CD4-positive, alpha-beta T cell treated with Interleukin-10 for 1 hour (primary cell): ENCODE measurements around the gene PAQR8.

Experiments used
- DNase-seq: peaks from one replicate; pipeline ENCODE4 v3.0.0-alpha.2; 2020

PAQR8 gene, protein sequence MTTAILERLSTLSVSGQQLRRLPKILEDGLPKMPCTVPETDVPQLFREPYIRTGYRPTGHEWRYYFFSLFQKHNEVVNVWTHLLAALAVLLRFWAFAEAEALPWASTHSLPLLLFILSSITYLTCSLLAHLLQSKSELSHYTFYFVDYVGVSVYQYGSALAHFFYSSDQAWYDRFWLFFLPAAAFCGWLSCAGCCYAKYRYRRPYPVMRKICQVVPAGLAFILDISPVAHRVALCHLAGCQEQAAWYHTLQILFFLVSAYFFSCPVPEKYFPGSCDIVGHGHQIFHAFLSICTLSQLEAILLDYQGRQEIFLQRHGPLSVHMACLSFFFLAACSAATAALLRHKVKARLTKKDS

DNA sequence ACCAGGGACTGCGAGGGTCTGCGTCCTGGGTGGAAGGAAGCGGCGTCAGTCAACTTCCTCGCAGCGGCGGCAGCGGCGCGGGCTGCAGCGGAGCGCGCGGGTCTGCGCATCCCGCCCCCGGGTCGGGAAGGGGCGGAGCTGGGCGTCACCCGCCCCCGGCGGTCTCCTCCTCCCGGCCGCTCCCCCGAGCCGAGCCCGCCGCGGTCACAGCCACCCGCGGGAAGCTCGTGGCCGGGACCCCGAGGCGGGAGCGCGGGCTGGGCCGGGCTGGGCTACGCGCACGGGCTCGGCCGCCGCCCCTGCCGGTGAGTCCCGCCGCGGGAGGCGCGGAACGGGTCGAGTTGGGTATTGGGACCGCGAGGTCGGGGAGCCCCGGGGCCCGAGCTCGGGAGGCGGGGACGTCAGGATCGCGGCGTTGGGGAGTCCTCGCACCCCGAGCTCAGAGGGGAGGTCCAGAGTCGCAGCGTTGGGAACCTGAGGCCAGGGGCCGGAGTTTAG, at the start of gene PAQR8:
Gene PAQR8 (plus strand): TSS at position 207 of the 498 bp plus-strand sequence. CDS start 41,063 bp downstream, outside the sequence.
- DNase-seq, result peak; percentile 85

DNA sequence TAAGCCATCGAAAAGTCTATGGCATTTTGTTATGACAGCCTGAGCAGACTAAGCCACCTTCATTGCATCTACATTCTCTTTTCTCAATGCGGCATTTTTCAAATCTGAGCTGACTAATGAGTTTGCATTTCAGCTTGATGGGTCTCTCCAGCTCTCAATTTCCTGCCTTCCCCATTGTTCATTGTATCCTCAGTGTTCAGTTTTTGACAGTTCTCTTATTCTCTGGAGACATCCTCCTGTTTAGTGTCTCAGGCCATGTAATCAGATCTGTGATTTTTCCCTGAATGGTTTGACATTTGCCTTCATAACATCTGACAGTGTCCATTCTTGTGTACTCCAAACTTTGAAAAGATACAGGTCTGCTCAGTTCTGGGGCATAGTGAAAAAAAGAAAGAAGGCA, 49.5 kb upstream of the PAQR8 start:
- no peak for DNase-seq

DNA sequence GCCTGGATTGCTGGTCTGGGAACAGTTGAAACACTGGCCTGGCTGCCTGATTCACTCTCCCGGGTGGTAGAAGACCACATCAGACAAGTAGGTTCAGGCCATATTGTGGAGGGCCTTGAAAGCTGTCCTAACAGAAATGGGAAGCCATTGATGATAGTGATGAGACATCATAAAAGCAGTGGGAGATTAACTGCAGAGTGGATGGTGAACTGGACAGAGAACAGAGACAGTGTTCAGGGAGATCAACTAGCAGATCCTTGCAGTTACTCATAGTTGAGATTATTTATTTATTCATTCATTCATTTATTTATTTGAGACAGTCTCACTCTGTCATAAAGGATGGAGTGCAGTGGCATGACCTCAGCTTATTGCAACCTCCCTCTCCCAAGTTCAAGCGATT, 47.2 kb upstream of the PAQR8 start:
- DNase-seq, result no peak

DNA sequence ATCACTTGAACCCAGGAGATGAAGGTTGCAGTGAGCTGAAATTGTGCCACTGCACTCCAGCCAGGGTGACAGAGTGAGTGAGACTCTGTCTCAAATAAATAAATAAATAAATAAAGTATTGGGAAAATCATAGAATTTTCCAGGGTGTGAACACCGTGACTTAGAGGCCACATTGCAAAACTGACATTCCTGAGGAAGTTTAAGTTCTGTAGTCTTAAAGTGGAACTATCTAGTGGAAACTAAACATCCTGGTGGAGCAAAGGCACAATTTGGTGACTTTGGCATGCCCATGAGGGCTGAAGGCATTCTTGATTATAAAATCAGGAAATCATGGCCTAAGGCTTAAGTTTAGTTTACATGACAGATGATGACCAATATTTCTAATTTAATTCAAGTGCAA, 44.7 kb upstream of the PAQR8 start:
- DNase-seq, result no peak

DNA sequence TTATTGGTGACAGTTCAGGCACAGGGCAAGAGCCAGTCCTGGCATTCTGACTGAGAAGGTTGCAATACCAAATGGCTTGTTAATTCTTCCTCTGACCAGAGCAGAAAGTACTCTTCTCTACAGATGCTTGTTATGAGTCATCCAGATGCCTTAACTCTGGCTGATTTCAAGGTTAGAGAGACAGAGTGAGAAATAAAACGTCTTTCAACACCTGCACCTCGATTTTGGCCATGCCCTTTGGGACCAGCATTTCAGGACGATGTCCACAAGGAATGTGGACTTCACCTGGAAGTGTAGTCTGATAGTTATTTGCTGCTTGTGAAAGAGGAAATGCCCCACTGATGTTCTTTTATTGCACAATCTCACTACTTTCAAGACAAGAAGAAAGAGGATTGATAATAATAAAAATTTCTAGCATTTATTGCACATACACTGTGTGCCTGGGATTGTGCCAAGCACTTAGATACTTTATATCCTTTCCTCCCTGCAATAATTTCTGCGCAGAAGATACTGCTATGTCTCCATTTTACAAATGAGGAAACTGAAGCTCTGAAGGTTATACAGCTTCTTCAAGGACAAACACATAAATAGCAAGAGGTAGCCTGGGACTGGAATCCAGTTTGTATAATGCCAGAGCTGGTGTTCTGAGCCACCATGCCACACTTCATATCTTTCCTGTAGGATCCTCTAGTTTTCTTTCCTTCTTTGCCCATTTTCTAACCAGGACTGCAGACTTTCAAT, 43.9 kb upstream of the PAQR8 start:
- DNase-seq, result no peak

DNA sequence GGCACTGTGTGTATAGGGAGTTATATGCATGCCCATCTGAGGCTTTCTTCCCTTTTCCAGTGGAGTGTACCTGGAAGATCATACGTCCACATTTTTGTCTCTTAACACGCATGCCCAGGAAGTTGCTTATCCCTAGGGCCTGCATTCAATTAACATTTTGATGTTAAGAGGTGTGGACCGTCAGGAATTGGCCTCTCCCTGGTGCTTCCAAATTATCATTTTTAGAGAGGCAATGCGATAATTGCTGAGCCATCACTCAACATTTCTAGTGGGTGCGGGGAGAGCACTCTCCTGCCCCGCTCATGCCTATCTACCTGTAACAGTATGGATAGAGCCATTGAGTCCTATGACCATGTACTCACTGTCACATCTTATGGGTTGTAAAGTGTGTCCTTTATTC, 37.8 kb upstream of the PAQR8 start:
- DNase-seq, result no peak

DNA sequence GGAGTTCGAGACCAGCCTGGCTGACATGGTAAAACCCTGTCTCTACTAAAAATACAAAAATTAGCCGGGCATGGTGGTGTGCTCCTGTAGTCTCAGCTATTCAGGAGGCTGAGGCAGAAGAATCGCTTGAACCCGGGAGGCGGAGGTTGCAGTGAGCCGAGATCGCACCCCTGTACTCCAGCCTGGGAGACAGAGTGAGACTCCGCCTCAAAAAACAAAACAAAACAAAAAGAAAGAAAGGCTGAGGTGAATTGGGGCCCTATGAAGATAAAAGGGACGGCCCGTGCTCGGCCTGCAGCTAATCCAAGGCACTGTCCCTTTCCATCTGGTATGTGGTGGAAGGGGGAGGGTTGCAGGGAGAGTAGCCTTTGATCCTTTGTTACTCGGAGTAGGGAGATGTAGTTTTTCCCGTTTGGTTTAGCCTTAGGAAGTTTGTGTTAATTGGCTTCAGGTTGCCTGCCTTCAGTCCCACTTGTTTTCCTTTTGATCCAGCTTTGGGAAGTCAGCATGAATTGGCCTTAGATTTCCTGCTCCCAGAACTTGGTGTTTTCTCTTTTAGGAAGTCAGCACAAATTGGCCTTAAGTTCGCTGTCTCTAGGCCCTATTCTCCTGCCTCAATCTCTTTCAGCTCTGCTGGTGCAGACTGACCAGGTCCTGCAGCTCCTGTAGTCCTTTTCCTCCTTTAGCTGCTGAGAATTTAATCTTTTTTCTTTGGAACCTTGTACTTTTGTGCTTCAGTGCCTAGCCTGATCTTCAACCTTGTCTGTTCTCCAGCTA, 36.1 kb upstream of the PAQR8 start:
- DNase-seq, result no peak

DNA sequence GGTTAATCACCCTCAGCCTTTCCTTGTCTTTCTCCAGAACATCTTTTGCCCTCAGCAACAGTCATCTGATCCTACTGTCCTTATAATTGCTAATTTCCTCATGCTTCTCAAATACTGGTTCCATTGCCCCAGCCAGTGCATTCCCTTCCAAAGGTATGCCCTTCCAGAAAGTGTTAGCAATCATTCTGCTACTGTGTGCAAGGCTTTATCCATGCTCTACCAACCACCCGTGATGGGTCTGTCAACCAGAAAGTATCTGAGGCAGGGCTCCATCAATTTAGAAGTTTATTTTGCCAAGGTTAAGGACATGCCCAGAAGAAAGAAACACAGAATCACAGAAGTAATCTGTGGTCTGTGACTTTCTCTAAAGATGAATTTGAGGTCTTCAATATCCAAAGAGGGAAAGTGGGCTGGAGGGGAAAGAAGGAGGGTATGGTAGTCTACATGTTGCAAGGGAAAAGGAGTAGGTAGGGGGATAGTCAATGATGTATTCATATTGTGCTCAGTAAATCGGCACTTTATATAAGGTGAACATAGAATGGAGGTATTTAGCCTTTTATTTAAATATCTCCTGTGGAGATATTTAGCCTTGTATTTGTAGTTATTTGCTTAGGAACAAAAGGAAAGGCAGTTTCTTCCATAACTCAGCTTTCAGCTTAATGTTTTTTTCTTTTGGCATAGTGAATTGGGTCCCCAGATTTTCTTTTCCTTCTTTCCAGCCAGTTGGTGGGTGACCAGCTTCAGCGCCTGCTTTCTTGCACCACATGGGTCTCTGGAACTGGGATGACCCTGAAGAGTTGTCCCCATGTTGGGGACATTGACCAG, 35.2 kb upstream of the PAQR8 start:
- DNase-seq, result no peak

DNA sequence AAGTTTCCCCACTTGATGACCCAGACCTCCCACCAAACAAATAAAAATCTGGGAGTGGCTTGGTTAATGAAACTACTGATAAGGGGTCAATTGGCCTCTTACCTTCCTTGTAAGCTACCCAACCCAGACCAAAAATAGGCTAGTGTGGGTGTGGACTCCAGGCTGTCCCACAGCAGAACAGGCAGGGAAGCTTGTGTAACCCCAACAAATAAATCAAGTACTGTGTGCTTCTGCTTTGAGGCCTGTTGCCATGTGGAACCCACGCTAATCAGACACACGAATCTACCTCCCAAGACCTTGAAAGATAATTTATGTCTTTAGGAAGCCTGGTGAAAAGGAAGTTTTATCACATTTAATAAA, 33.7 kb upstream of the PAQR8 start:
- DNase-seq, result no peak

DNA sequence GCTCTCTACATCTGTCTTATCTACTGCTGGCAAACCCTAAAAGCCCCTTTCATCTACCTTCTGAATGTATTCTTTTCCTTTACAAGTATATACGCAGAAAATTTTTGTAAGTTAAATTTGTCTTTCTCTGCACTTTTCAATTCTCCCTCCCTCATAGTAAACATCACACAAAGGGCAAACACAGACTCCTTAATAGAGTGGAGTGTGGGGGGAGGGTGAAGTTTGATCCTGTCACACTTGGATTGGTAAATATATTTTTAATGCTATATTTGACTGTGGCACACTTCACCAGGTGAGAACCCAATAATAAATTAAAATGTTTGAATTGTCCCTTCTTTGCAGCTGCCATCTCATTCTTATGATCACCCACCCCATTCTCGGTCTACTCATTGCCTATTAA, 33.2 kb upstream of the PAQR8 start:
- DNase-seq, result no peak

DNA sequence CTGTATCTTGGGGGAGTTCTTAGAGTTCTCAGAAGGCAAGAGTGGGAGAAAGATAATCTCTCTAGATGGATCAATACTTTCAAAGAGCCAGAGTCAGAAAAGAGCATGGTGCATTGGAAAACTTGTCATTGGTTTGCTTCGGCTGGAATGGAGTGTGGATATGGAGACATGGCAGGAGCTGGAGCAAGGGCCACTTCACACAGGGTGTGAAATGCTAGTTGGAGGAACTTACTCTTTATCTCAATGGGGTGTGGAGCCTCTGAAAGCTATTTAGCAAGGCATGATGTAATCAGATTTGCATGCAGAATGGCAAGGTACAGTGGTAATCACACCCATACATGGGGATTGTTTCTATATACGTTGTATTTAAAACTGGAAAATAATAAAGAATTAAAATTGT, 31.5 kb upstream of the PAQR8 start:
- DNase-seq, result no peak

DNA sequence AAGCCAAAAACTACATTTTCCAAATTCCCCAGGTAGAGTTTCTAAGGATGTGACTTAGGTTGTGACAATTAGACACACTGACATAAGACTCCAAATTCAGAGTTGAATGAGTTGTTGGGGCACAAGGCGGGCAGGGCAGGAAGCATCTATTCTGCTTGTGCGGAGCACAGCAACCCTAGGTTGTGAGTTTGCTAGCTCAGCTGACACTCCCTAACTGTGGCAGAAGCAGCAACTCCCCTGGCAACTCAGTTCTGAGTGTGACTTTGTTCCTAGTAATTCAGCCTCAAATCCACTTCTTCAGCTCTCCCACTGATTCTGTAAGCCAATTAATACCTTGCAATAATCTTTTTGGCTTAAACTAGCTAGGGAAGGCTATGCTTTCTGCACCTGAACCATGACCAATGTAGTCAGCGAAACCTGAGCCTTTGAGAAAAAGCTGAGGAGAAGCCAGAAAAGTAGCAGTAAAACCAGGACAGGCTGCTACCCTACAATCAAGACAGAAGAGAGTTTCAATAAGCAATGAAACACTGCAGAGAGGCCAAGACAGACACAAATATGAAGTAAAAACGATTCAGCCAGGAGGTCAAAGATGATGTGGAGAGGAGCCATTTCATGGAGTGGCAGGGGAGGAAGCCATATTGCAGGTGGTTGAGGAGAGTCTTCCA, 30.0 kb upstream of the PAQR8 start:
- no peak for DNase-seq

DNA sequence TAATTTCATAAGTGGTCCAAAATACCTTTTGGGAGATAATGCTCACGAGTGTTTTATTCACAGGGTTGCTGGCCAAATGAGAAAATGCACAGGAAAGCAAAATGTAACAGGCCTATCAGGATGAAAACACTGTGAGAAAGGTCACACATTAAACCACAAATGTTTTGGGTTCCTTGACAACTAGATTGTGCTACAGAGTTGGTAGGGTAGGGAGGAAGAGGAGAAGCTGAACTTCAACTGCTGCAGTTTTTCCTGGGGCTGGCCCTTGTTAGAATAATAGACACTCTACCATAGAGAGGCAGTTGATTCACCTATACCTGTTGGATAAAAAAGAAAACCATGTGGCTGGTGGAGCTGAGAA, 28.1 kb upstream of the PAQR8 start:
- DNase-seq, result peak; percentile 63

DNA sequence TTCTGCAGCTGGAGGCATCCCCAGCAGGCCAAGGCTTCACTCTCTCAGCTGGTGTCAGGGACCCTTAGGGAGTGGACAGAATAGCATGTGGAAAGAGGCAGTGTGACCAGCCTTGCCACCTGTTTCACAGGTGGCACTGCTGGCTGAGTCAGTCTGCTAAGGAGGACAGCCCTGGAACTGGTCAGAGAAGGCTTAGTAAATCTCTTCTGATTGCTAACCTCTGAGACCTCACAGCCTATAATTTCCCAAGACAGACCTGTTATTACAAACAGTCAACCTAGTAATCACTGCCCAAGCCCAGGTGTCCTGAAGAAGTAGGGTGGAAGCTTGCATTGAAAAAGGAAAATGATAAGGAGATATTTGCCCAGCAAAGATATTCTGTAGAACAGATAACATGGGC, 26.4 kb upstream of the PAQR8 start:
- no peak for DNase-seq

DNA sequence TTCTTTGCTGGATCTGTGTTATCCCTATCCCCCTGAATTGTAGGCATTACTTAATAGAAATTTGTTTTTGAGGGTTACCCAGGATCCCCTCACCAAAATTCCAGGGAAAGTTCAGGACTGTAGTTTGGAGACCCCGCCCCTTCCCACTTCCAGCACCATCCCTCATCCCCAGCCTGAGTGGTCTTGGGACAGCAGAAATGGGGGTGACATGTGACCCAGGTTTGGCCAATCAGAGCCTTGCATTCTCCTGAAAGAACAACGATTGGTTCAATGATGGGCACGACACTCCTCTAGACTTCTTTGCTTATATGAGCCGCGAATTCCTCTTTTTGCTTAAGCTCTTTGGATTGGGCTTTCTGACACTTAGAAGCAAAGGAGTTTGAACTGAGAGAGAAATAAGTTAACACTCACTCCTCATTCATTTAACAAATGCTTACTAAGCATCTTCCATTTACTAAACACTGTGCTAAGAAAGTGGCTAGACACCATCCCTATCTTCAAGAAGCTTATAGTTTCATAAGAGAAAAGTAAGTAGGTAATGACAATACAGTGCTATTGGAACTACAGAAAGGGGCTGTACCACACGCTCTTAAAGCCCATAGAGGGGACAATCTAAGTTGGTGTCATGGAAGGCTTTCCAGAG, 24.9 kb upstream of the PAQR8 start:
- DNase-seq, result no peak

DNA sequence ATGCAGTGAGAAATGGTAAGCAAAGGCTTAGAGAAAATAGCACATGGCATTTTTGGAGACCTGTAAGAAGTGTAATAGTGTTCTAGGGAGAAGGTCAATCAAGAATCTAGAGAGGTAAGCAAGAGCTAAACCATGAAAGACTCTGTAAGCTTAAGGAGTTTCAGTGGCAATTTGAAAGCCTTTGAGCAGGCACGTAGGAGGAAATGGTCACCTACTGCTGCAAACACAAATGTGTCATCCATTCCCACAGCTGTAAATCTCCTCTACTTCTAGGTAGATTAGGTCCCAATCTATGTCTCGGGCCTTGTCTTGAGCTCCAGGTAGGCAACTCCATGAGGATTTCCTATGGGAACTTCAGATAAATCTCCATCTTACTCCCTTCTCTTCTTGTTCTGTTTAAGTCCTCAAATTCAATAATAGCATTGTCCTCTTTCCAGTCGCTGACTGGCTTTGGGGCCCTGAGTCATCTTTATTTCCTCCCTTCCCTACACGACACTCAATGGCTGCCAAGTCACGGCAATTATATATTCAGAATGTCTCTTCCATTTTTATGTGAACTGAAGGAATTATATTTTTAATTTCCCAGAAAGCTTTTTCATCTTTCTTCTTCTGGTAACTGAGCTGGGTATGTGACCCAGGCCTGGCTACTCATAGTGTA, 24.2 kb upstream of the PAQR8 start:
- no peak for DNase-seq

DNA sequence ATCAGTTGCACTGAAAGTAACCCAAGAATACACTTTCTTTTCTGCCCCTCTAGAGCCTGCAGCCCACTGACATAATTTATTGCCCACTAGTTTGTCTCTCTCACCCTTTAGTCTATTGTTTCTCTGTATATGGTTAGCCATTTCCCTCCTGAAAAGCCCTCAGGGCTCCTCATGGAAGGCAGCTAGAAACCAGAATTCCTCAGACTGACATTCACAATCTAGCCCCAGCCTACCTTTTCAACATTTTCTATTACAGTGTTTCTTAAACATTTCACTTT, 21.4 kb upstream of the PAQR8 start:
- DNase-seq, result no peak

DNA sequence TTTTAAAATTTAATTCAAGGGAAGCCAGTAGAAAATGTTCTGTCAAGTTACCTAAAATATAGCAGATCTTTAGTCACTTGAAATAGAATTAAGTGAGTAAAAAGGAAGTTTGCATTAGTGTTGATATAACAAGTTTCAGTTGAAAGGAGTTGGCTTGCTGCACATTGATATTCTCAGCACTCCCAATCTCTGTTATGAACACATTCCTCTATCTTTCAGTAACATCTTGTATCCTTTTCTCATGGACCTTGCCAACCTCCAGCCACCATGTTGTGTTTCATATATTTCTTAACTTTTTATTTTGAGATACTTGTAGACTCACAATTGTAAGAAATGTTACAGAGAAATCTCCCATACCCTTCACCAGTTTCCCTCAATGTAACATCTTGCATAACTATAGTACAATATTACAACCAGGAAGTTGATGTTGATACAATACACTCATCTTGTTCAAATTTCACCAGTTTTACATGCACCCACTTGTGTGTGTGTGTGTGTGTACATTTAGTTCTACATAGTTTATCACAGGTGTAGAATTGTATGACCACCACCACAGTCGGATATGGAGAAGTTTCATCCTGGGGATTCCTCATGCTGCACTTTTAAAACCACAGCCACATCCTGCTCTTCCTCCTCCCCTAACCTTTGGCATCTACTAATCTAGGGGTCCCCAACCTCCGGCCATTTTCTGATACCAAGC, 20.2 kb upstream of the PAQR8 start:
- no peak for DNase-seq

DNA sequence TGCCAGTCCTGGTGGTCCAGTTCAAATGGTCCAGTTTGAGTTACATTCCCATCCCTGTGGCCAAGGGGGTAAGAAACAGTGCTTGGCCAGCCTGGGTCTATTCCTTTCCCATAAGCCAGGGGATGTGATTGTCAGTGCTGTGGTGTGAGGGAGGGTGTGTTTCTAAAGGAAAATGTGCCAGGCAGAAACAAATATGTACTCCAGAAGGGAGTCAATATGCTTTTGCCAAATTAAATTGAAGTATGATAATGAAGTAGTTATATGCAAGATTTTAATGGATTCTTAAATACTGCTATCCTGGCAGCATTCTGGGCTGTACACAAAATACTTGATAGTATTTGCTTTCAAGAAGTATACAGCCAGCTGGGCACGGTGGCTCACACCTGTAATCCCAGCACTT, 16.6 kb upstream of the PAQR8 start:
- DNase-seq, result no peak

DNA sequence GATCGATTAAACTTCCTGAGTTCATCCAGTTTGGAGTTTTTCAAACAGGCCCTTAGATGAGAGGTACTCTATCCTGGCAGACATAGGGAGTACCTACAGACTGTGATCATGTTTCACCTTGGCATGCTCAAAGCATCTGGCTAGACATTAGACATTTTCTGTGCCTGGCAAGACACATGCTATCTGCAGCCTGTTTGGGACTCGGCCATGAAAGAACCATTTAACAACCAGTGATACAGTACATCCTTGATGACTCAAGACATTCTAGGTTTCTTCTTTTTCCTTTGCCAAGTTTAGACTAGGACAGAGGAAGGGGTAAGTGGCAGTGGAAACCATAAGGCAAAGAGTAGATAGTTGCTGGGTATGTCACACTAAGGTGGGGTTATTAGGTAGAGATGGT, 15.4 kb upstream of the PAQR8 start:
- DNase-seq, result no peak

DNA sequence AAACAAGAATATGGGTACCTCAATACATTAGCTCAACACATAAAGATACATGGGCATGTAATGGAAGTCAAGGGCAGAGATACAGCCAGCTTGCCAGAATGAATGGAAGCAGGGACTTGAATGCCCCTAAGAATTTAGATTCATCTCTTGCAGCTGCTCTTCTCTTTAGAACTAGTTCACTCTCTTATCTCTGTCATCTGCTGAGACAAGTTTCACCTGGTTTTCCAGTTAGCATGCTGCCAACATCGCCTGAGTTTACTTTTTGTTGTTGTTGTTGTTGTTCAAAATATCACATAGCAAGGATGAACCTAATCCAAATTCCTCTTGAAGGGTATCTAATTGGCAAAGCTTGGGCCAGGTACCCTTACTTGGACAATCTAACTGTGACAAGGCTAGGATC, 14.1 kb upstream of the PAQR8 start:
- no peak for DNase-seq
